ENCODE measurements around the gene NT5E.

The NT5E gene

DNA sequence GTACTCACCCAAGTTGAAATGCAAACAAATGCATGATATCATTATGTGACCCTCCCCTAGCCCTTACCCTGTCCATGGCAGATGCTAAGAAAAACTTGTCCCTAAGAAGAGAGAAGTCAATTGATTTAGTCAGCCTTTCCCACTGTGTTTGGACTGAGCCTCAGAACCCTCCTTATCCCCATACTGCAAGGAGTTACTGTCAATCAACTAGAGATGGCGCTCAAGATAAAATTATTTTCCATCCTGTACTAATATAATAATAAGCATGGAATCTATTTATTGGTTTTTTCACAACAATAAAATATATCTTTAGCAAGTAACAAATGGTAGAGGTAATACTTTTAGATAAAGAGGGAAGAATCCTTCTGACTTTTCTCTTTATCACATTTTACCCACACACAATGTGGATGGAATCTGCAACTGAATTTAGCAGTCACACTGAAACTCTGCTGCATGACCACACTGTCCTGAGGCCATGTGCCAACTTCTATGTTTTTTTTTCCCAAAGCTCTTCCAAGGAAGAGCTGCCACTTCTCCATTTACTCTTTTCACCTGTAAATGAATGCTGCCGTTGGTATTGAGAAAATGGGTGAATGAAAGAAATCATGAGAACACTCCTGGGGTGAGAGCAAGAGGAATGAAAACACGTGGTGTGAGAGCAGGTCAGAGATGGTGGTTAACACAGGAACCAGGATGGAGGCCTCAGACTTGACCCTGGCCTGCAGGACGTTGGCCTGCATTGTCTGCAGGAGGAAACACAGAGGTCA, 10.5 kb downstream of the NT5E start:
- no peak for DNase-seq (ENCODE audit: low read depth)

DNA sequence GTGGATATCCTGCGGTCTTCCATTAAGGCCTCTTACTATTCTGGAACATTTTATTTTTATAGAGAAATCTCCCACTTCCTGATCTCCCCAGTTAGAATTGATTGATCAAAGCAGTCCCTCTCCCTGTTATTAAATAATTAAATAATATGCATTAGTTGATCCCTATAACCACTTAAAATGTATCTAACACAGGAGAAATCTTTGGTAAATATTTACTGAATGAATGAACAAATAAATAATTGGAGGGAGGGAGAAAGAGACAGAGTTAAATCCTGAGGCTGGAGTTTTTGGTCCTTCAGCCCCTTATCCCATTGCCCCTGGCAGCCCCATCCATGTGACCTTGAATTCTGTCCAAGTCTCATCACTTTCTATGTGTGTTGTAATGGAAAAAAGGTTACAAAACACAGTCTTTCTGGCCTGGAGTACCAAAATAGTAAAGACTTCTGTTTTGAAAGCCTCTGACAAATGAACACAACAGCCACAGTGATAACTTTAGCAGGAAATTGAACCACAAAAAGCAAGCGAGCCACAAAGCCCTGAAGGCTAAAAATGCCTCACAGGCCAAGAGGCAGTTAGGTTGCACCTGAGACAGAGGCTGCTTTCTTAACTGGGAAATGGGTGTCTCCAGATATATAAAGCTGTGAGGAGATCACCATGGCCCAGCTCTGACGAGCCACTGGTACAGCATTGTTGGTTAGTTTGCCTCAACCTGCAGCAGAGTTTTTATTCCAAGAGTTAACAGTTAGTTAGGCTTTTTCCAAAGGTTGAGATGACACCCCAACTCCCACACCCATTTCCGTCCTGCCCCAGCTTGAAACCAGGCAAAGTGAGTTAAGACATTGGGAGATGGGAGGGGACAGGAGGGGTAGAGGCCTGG, 11.3 kb downstream of the NT5E start:
- DNase-seq (ENCODE audit: low read depth) = no peak

- DNase-seq (ENCODE audit: low read depth) = no peak
Measured at GRCh38 chr6:85461798-85462170, 11.9 kb downstream of the NT5E start.

GRCh38 chr6:85462673-85463072, 12.8 kb downstream of the NT5E start:
- DNase-seq (ENCODE audit: low read depth) = no peak

DNA sequence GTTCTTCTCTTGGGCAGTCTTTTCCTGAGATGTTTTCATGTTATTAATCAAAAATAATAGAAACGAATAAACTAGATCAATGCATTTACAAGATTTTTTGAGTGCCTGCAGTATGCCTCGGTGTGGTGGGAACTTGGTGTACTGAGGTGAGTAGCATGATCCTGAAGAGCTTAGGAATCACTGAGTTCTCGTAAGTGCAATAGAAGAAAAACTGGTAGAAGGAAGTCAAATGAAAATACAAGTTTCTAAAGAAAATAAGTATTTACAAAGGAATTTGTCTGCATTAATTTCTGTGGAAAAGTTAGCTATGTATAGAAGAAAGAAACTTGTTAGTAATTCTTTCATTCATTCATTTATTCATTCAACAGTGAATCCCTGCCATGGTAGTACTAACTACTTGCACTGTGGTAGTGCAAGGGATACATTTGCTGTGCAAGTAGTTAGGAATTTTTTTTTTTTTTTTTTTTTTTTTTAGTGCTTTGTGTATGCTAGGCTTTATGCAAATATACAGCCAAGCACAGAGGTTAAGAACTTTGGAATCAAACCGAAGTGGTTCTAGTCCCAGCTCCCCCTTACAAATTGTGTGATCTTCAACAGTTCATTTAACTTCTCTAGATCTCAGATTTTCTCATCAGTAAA, 13.9 kb downstream of the NT5E start:
- DNase-seq (ENCODE audit: low read depth) = no peak

DNA sequence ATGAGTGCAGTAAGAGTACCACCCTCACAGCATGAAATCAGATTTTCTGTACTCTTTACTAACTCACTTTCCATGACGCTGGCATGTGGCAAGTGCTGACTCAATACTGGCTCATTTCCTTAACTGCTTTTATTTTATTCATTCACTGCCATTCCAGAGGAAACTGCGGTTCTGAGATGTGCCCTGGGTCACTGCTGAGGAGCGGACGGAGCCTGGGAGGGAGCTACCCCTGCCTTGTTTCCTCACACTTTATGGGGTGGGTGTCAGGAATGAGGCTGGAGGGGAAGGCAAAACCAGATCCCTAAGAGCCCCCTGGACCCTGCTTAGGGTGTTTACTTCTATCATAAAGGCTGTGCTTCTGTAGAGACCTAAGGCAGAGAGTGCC, 14.4 kb downstream of the NT5E start:
- DNase-seq (ENCODE audit: low read depth) = peak; percentile 90

DNA sequence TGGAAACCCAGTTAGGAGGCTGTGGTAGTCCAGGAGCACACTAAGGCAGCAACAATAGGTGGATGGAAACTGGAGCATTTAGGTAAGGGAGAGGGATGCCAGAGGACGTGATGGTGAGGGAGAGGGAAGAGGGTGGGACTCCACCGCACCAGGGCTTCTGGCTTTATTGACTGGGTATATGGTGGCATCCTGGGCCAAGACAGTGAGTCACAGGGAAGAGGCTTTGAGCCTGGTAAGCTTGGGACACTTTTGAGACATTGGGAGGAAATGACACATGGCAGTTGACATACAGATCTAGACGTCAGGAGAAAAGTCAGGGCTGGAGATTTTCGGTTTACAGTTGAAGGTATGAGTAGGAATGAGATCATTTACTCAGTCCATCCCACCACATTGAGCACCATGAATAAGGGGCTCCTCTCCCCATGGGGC, 14.9 kb downstream of the NT5E start:
- no peak for DNase-seq (ENCODE audit: low read depth)

DNA sequence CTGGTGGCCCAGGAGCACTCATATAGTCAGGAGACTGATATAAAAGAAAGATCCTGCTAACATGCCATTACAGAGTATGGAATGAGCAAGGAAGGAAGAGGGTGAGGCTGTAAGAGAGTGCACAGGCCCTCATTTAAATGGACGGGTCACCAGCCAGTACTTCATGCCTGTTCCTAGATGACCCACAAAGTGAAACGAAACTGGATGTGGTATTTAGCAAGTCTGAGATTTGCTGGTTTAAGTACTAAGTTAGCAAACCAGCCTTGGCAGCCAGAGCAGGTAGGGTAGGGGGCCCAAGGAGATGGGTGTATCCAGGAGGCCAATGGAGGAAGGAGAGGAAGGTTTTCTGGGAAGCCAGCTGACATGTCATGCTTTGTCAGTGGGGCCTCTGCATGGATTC, 15.9 kb downstream of the NT5E start:
- DNase-seq (ENCODE audit: low read depth) = no peak

GRCh38 chr6:85468326-85468725, 18.4 kb downstream of the NT5E start:
- DNase-seq (ENCODE audit: low read depth) = no peak

GRCh38 chr6:85469276-85470022, 19.6 kb downstream of the NT5E start:
- DNase-seq (ENCODE audit: low read depth) = no peak

DNA sequence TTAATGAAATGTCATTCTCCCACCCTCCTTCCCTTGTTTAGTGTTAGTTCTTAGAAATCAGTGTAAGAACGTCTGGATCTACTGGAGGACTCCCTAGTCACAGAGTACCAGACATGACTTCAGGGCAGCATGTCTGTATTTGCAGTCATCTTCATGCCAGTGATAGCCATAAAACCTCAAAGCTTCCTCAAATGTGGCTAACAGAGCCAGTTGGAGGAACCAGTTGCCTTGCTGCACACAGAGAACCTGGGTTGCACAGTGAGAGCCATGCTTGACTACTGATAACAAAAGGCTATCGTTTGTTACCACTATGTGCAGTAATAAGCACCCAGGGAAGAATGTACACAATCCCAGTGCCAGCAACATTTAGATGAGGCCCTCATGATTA, 20.1 kb downstream of the NT5E start:
- DNase-seq (ENCODE audit: low read depth) = no peak

DNA sequence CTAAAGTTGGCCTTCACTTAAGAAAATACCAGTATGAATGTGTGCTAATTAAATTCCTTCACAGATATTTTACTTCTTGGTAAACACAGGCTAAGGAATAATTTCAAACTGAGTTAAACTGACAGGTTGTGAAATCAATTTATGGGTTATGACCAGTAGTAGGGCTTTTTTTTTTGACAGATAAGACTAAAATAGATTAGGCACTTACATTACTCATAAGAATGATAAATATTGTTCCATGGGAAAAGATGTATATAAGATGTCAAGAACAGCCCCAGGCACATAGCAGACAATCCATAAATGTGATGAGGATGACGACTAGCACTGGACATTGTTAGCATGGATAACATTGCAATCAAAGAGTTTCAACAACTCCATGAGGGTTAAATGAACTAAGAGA, 22.9 kb downstream of the NT5E start:
- DNase-seq (ENCODE audit: low read depth) = no peak

GRCh38 chr6:85473748-85474147, 23.9 kb downstream of the NT5E start:
- no peak for DNase-seq (ENCODE audit: low read depth)

GRCh38 chr6:85476532-85476931, 26.6 kb downstream of the NT5E start:
- DNase-seq (ENCODE audit: low read depth) = no peak

- DNase-seq (ENCODE audit: low read depth) = no peak
Measured at GRCh38 chr6:85479208-85479607, 29.3 kb downstream of the NT5E start.

GRCh38 chr6:85482206-85482904, 32.5 kb downstream of the NT5E start:
- no peak for DNase-seq (ENCODE audit: low read depth)

DNA sequence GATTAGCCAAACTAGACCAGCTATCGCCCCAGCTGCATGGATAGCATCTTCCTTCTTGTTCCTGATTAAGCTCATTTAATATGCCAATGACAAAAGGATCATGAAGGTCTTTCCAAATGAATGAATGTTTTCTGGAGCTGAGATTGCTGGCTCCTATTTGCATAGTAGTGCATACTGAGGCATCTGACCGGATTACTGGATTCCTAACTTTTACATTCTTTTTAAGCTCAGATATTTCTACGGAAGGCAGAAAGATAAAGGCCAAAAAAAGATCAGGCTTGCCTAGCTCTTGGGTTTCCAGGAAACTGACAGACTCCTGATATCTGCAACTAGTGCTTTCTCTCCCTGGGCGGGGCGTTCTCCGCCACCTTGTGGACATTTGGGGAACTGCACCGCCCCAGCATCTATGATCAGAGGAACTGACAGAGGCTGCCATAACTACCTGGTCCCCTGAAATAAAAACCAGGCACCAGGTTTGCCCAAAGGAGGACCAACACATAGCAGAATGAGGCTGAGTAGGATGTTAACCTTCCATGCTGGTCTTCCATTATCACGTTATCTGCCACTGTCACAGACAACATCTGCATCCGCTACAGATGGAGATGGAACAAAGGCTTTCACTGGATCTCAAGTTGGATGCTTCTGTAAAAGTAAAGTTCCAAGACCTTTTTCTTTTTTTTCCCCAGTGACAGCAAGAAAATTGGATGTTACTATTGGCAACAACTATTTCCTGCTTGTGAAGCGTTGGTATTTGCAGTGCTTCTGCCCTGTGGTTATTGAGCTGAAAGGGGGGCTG, 33.2 kb downstream of the NT5E start:
- DNase-seq (ENCODE audit: low read depth) = peak; percentile 49

GRCh38 chr6:85483846-85484245, 34.0 kb downstream of the NT5E start:
- no peak for DNase-seq (ENCODE audit: low read depth)

GRCh38 chr6:85484948-85485347, 35.1 kb downstream of the NT5E start:
- no peak for DNase-seq (ENCODE audit: low read depth)

DNA sequence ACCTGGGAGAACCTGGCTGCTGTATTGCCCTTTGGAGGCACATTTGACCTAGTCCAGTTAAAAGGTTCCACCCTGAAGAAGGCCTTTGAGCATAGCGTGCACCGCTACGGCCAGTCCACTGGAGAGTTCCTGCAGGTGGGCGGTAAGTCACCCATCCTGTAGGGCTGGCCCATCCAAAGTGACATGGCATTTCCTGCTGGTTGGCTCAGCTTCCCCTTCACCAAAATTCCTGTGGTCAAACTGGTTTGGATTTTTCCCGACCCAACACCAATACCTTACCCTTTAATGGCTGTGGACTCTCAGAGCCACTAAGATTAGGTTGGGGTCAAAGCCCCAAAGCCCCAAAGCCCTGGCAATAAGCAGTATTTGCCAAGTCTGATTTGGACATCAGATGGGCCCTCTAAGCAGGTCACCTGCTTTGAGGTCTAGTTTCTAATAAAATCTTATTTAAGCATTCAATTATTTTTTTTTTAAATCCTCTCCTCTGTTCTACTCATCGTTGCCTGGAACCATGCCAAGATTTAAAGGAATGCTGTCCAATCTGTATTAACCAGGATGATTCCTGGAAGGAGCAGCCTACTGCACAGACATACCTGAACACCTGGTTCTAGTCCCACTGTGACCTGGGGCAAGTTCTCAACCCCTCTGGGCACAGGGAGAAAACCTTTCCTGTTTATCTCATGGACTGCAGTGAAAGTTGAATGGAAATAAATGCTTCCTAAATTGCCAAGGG, 40.8 kb downstream of the NT5E start:
- no peak for DNase-seq (ENCODE audit: low read depth)

All from fibroblast of the conjunctiva (primary cell).